Fibroblast of lung (primary cell): ENCODE results near the gene SORBS1. TPM values are rescaled to one million over a fixed set of nuclear protein-coding genes. Genes with fewer than 3 reads are reported as not detected.

Experiments used
- DNase-seq, 2 donors: peaks; one replicate each; pipeline versions ENCODE4 v3.0.0 to v3.0.0-alpha.2; 2010; ENCODE audit warnings: low read depth in 2 of 2
- H2AFZ ChIP-seq: 2 replicates; pipeline ENCODE4 v1.5.1; 2012; ENCODE audit warnings: low read length, control low read depth, inconsistent platforms
- H3K27ac ChIP-seq: 2 replicates; pipeline ENCODE4 v1.5.1; 2011; ENCODE audit warnings: low read length, control low read depth; ENCODE audit not compliant: insufficient read depth
- H3K27me3 ChIP-seq: 2 replicates; pipeline ENCODE4 v1.5.1; 2011; ENCODE audit warnings: mild to moderate bottlenecking, low read length; ENCODE audit not compliant: control insufficient read depth, insufficient read depth
- H3K36me3 ChIP-seq: 2 replicates; pipeline ENCODE4 v1.5.1; 2011; ENCODE audit warnings: low read length; ENCODE audit not compliant: control insufficient read depth, insufficient read depth
- H3K4me1 ChIP-seq: 2 replicates; pipeline ENCODE4 v1.5.1; 2011; ENCODE audit warnings: low read length; ENCODE audit not compliant: control insufficient read depth, insufficient read depth; ENCODE audit errors: extremely low read depth
- H3K4me2 ChIP-seq: 2 replicates; pipeline ENCODE4 v1.5.1; 2011; ENCODE audit warnings: low read length, control low read depth; ENCODE audit not compliant: insufficient read depth; ENCODE audit errors: extremely low read depth
- H3K4me3 ChIP-seq, 4 experiments: fragments of 200-600 bp in 1 of 4; sonication (generic) in 1 of 4; replicated peaks in 1 of 4; 2 replicates each; pipeline ENCODE4 v1.5.1; 2011 to 2016; ENCODE audit warnings: low read length in 4 of 4, low read depth in 3 of 4, mild to moderate bottlenecking in 3 of 4, control low read depth in 2 of 4, inconsistent platforms in 1 of 4, mixed read lengths in 1 of 4; ENCODE audit not compliant: insufficient read depth in 1 of 4; ENCODE audit errors: control extremely low read depth in 1 of 4
- H3K79me2 ChIP-seq: 2 replicates; pipeline ENCODE4 v1.5.1; 2012; ENCODE audit warnings: mild to moderate bottlenecking, low read length, inconsistent platforms; ENCODE audit not compliant: control insufficient read depth, insufficient read depth
- H3K9ac ChIP-seq: 2 replicates; pipeline ENCODE4 v1.5.1; 2011; ENCODE audit warnings: mild to moderate bottlenecking, low read length, control low read depth; ENCODE audit not compliant: insufficient read depth
- H3K9me3 ChIP-seq: 2 replicates; pipeline ENCODE4 v1.5.1; 2012; ENCODE audit warnings: low read depth, low read length; ENCODE audit not compliant: control insufficient read depth, insufficient read depth
- H4K20me1 ChIP-seq: 2 replicates; pipeline ENCODE4 v1.5.1; 2011; ENCODE audit warnings: low read length; ENCODE audit not compliant: control insufficient read depth, insufficient read depth; ENCODE audit errors: extremely low read depth
- EZH2 ChIP-seq: IDR thresholded peaks from 2 replicates; pipeline ENCODE4 v1.5.1; 2012; ENCODE audit warnings: low read length, control low read depth, mild to moderate bottlenecking; ENCODE audit errors: missing control alignments
- polyA plus RNA-seq, 2 donors: library from polyadenylated mRNA; depleted of rRNA in 1 of 2; stranded (reverse) in 1 of 2; unstranded in 1 of 2; fragments of >200 nt; gene quantifications; 2 replicates each; pipeline ENCODE4 v1.2.1, GENCODE V29; 2011 to 2012; ENCODE audit warnings: missing spikeins in 1 of 2
- total RNA-seq: library from RNA; depleted of rRNA; stranded (reverse); fragments of >200 nt; gene quantifications from 2 replicates; pipeline ENCODE4 v1.2.1, GENCODE V29; 2014
- TF ChIP-seq, protein P1 (sequence below), 2 donors: IDR thresholded peaks in 1 of 2; conservative IDR thresholded peaks in 1 of 2; 1 replicate in 1 of 2; 2 replicates in 1 of 2; pipeline ENCODE4 v1.5.1; 2011 to 2012; ENCODE audit warnings: low read length in 2 of 2, control low read depth in 1 of 2, inconsistent platforms in 1 of 2, low read depth in 1 of 2, mild to moderate bottlenecking in 1 of 2

SORBS1 gene
- total and polyA plus RNA-seq, 2 donors (not counting 1 experiment from before 2014, with no cell fraction given), result 0.33 to 0.50 TPM

DNA sequence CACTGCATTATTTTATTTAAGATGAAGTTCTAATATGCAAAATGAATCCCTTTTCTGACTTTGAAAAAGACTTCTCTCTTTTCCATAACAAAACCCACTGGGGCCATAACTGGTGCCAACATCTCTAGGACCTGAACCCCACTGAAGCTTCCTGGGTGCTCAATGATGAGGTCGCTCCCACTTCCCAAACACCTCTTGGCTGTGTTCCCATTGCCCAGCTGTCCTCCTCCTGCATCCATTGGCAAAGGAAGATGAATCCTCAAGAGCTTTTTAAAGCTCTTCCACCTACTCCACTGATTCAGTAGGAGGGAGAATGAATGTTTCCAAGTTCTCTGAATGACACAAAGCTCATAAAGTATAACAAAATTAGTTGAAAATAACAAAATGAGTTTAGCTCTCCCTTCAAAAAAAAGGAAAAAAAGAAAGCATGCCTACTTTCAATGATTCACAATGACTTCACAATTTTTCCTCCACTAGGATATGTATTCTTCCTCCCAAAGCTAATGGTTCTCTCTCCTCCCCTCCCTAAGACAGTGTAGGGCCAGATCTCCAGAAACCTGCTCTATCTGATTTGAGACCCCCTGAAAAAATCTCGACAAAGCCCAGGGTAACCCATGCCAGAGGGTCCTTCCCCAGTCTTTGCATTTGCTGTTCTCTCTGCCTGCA lies 64.8 kb downstream of the SORBS1 start:
- no peak overlapping the region for H2AFZ ChIP-seq
- no peaks in the 10 kb centered on the region for H3K27me3 ChIP-seq
- H3K9me3 ChIP-seq, result no peaks in the 10 kb centered on the region
- no peak overlapping the region for H3K4me3 ChIP-seq
- DNase-seq, result no peak
- no peaks in the 10 kb centered on the region for H3K36me3 ChIP-seq
- H3K79me2 ChIP-seq, result no peaks in the 10 kb centered on the region
- H4K20me1 ChIP-seq, result no peaks in the 10 kb centered on the region
- H3K9ac ChIP-seq, result no peak overlapping the region
- H3K27ac ChIP-seq, result no peak overlapping the region
- no peak overlapping the region for H3K4me2 ChIP-seq
- TF ChIP-seq, protein P1, sequence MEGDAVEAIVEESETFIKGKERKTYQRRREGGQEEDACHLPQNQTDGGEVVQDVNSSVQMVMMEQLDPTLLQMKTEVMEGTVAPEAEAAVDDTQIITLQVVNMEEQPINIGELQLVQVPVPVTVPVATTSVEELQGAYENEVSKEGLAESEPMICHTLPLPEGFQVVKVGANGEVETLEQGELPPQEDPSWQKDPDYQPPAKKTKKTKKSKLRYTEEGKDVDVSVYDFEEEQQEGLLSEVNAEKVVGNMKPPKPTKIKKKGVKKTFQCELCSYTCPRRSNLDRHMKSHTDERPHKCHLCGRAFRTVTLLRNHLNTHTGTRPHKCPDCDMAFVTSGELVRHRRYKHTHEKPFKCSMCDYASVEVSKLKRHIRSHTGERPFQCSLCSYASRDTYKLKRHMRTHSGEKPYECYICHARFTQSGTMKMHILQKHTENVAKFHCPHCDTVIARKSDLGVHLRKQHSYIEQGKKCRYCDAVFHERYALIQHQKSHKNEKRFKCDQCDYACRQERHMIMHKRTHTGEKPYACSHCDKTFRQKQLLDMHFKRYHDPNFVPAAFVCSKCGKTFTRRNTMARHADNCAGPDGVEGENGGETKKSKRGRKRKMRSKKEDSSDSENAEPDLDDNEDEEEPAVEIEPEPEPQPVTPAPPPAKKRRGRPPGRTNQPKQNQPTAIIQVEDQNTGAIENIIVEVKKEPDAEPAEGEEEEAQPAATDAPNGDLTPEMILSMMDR (conservative IDR thresholded peaks at IDR 0.05 in 1 of 2, IDR thresholded peaks at IDR 0.05 in 1 of 2; ENCODE audit: low read depth in 1 of 2, low read length in 2 of 2), result no peak
- TF ChIP-seq EZH2, result no peak
- no peaks in the 10 kb centered on the region for H3K4me1 ChIP-seq

DNA sequence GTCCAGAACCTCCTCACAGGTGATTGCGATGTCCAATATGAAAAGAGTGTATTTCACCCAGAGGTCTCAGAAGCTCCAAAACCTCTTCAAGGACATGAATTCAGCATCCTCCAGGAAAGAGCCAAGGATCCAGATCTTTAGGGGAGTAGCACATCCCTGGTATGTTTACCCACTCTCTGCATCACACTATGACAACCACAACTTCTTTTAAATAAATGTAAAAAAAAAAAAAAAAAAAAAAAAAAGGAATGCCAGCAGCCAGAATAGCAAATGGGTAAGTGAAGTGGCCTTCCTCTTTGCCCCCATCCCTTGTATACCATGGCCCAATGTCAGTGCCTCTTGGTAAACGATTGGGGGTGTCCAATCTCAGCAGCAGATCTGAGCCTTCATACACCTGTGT lies 67.3 kb downstream of the SORBS1 start:
- H3K4me2 ChIP-seq, result no peak overlapping the region
- H3K4me3 ChIP-seq, result no peak overlapping the region
- no peaks in the 10 kb centered on the region for H4K20me1 ChIP-seq
- no peak overlapping the region for H2AFZ ChIP-seq
- H3K9ac ChIP-seq, result no peak overlapping the region
- no peaks in the 10 kb centered on the region for H3K4me1 ChIP-seq
- no peaks in the 10 kb centered on the region for H3K9me3 ChIP-seq
- no peaks in the 10 kb centered on the region for H3K27me3 ChIP-seq
- TF ChIP-seq, protein P1 (conservative IDR thresholded peaks at IDR 0.05 in 1 of 2, IDR thresholded peaks at IDR 0.05 in 1 of 2; ENCODE audit: low read depth in 1 of 2, low read length in 2 of 2), result no peak
- no peaks in the 10 kb centered on the region for H3K36me3 ChIP-seq
- no peak overlapping the region for H3K27ac ChIP-seq
- no peak for DNase-seq
- no peaks in the 10 kb centered on the region for H3K79me2 ChIP-seq

DNA sequence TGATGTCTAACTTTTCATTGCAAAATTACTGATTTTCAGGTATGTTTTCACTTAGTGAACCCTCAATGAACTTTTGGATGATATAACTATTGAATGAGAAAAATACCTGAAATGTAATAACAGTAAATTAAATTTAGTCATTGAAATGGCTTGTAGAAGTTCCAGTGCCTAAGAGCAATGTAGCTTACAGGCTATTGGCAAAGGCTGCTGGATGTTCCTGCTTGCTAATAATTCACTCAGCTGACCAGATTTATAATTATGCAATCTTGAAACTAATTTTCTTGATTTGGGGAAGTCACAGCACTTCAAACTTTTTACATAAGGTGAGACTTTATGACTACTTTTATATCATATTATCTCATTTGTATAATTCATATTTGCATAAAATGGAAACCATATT lies 73.2 kb downstream of the SORBS1 start:
- Histone ChIP-seq H4K20me1 (no peaks in the 10 kb centered on the region), H3K9me3 (no peaks in the 10 kb centered on the region), H3K4me3 (no peak overlapping the region), H2AFZ (no peak overlapping the region), H3K4me2 (no peak overlapping the region), H3K27ac (no peak overlapping the region), H3K4me1 (no peaks in the 10 kb centered on the region), H3K27me3 (no peaks in the 10 kb centered on the region), H3K9ac (no peak overlapping the region), H3K36me3 (no peaks in the 10 kb centered on the region), H3K79me2 (no peaks in the 10 kb centered on the region)
- no peak for DNase-seq
- TF ChIP-seq, protein P1 (conservative IDR thresholded peaks at IDR 0.05 in 1 of 2, IDR thresholded peaks at IDR 0.05 in 1 of 2; ENCODE audit: low read depth in 1 of 2, low read length in 2 of 2), result no peak
- no peak for TF ChIP-seq EZH2
